Mucosa of descending colon (tissue), 3 donors: ENCODE data around the gene UNC13B. TPM values are rescaled to one million over a fixed set of nuclear protein-coding genes. Genes with fewer than 3 reads are reported as not detected.

Experiments used
- total RNA-seq, 3 donors: library from RNA; stranded (reverse); fragmentation: NEBNext Ultra II Directional in 2 of 3; extraction: Animal tissue kit (Norgen Biotek cat#: 25700) in 2 of 3; gene quantifications; one replicate each; pipeline versions ENCODE4 v1.2.1 to v1.2.4, GENCODE V29; 2021 to 2023
- donor health status: DM: no; HTN: no; CAD: no; lungs with moderate emphysema.
- donor health status: DM: no; HTN: no; CAD: no.
- donor health status: DM: no; HTN: yes; CAD: no.

Gene UNC13B
- total RNA-seq, 3 donors from 2014 or later: 42.9 to 68.2 (median 50.9) TPM

Other genes starting within 250 kb of the UNC13B start
- gene PHF24, start 203.7 kb upstream of the UNC13B start, total RNA-seq: 1 to 10 TPM in 1 of 3 donors, under 1 TPM in 1, not detected in 1; 0.55 to 1.3 TPM
- gene DNAJB5, start 172.3 kb upstream of the UNC13B start, total RNA-seq: 10 to 100 TPM in 1 of 3 donors, 1 to 10 TPM in 2; 1.2 to 32.9 (median 5.8) TPM
- 100 to 1,000 TPM; 150 to 193 (median 174) TPM for gene VCP, start 89.4 kb upstream of the UNC13B start, total RNA-seq
- gene FANCG, start 82.1 kb upstream of the UNC13B start, total RNA-seq: 10 to 100 TPM; 19.0 to 22.7 (median 20.7) TPM
- gene PIGO, start 65.4 kb upstream of the UNC13B start, total RNA-seq: 10 to 100 TPM; 22.3 to 35.8 (median 32.9) TPM
- gene STOML2, start 58.9 kb upstream of the UNC13B start, total RNA-seq: 100 to 1,000 TPM in 2 of 3 donors, 10 to 100 TPM in 1; 96.3 to 109 (median 100) TPM
- gene ATOSB, start 46.1 kb upstream of the UNC13B start, total RNA-seq: 10 to 100 TPM; 32.3 to 35.0 (median 32.9) TPM